ENCODE results near the gene PRM1. TPM values are rescaled to one million over a fixed set of nuclear protein-coding genes. Genes with fewer than 3 reads are reported as not detected.

Gene PRM1
- total RNA-seq, 1 experiment from 2014 or later: not detected

- Mint-ChIP-seq H3K9me3 (ENCODE audit: unreplicated experiment) (no peaks in the 10 kb centered on the region), H3K36me3 (ENCODE audit: insufficient read depth, unreplicated experiment) (peaks cover 53% of the 10 kb centered on the region), H3K27ac (ENCODE audit: unreplicated experiment) (no peak overlapping the region), H3K4me3 (ENCODE audit: unreplicated experiment) (peak overlapping the region; percentile 20), H3K4me1 (ENCODE audit: low read depth, unreplicated experiment) (peaks cover 7% of the 10 kb centered on the region), H3K27me3 (ENCODE audit: insufficient read depth, unreplicated experiment) (no peaks in the 10 kb centered on the region)
- ChIA-PET CTCF (no interaction called here), POLR2A (interaction anchor here (0.6 kb wide), 1 partner anchor 17 kb away, joined by 5 read pairs; no protein-coding TSS in a partner anchor)
- no TSS peak for BruUV-seq (replicated peaks)
- DNase-seq: no peak
- TF ChIP-seq CTCF (IDR thresholded peaks at IDR 0.05; ENCODE audit: insufficient read depth in 1 of 2, low read depth in 1 of 2, low read length in 1 of 2, severe bottlenecking in 1 of 2, unreplicated experiment in 1 of 2): no peak
- H3K9me3 ChIP-seq: no peaks in the 10 kb centered on the region
- no peaks in the 10 kb centered on the region for H3K36me3 ChIP-seq (ENCODE audit: control insufficient read depth, insufficient read depth, low read length)
- intact Hi-C loops (cut with micrococcal nuclease; ENCODE audit: unreplicated experiment): loop anchor here (10.0 kb wide), 1 partner anchor 148 kb away; no protein-coding TSS in a partner anchor
- no peak overlapping the region for H3K4me3 ChIP-seq (ENCODE audit: low read depth, low read length)
- peaks cover 6% of the 10 kb centered on the region for H3K4me1 ChIP-seq
- no peaks in the 10 kb centered on the region for H3K27me3 ChIP-seq (replicated peaks; ENCODE audit: control insufficient read depth, insufficient read depth, low read length)
These were observed 28.6 kb downstream of the PRM1 start for GRCh38 chr16:11252482-11252931.

GRCh38 chr16:11251525-11252481 lies 29.3 kb downstream of the PRM1 start:
- Histone ChIP-seq H3K9me3 (no peaks in the 10 kb centered on the region), H3K36me3 (ENCODE audit: control insufficient read depth, insufficient read depth, low read length) (no peaks in the 10 kb centered on the region), H3K4me3 (ENCODE audit: low read depth, low read length) (no peak overlapping the region), H3K4me1 (no peaks in the 10 kb centered on the region), H3K27me3 (replicated peaks; ENCODE audit: control insufficient read depth, insufficient read depth, low read length) (no peaks in the 10 kb centered on the region)
- peaks cover 7% of the 10 kb centered on the region for H3K4me1 Mint-ChIP-seq (ENCODE audit: low read depth, unreplicated experiment)
- intact Hi-C loops (cut with micrococcal nuclease; ENCODE audit: unreplicated experiment): loop anchor here (10.0 kb wide), 1 partner anchor 147 kb away; no protein-coding TSS in a partner anchor
- H3K27me3 Mint-ChIP-seq (ENCODE audit: insufficient read depth, unreplicated experiment): no peaks in the 10 kb centered on the region
- ChIA-PET CTCF (interaction anchor here (0.6 kb wide), 1 partner anchor 41 kb away, joined by 5 read pairs; no protein-coding TSS in a partner anchor), POLR2A (interaction anchor here (0.6 kb wide), 1 partner anchor 17 kb away, joined by 5 read pairs; no protein-coding TSS in a partner anchor)
- no peak for TF ChIP-seq CTCF (IDR thresholded peaks at IDR 0.05; ENCODE audit: insufficient read depth in 1 of 2, low read depth in 1 of 2, low read length in 1 of 2, severe bottlenecking in 1 of 2, unreplicated experiment in 1 of 2)
- H3K4me3 Mint-ChIP-seq (ENCODE audit: unreplicated experiment): no peak overlapping the region
- H3K27ac Mint-ChIP-seq (ENCODE audit: unreplicated experiment): no peak overlapping the region
- BruUV-seq (replicated peaks): no TSS peak
- no peak for DNase-seq
- peaks cover 46% of the 10 kb centered on the region for H3K36me3 Mint-ChIP-seq (ENCODE audit: insufficient read depth, unreplicated experiment)
- H3K9me3 Mint-ChIP-seq (ENCODE audit: unreplicated experiment): no peaks in the 10 kb centered on the region

GRCh38 chr16:11250786-11251524 lies 30.2 kb downstream of the PRM1 start:
- Mint-ChIP-seq H3K36me3 (ENCODE audit: insufficient read depth, unreplicated experiment) (peaks cover 38% of the 10 kb centered on the region), H3K9me3 (ENCODE audit: unreplicated experiment) (no peaks in the 10 kb centered on the region), H3K4me1 (ENCODE audit: low read depth, unreplicated experiment) (peaks cover 7% of the 10 kb centered on the region), H3K4me3 (ENCODE audit: unreplicated experiment) (no peak overlapping the region), H3K27ac (ENCODE audit: unreplicated experiment) (no peak overlapping the region), H3K27me3 (ENCODE audit: insufficient read depth, unreplicated experiment) (no peaks in the 10 kb centered on the region)
- intact Hi-C loops (cut with micrococcal nuclease; ENCODE audit: unreplicated experiment): loop anchor here (10.0 kb wide), 1 partner anchor 146 kb away; no protein-coding TSS in a partner anchor
- BruUV-seq (replicated peaks): no TSS peak
- H3K4me1 ChIP-seq: no peaks in the 10 kb centered on the region
- no peak overlapping the region for H3K4me3 ChIP-seq (ENCODE audit: low read depth, low read length)
- H3K27me3 ChIP-seq (replicated peaks; ENCODE audit: control insufficient read depth, insufficient read depth, low read length): no peaks in the 10 kb centered on the region
- CTCF ChIA-PET: interaction anchor here (0.6 kb wide), 1 partner anchor 42 kb away, joined by 5 read pairs; no protein-coding TSS in a partner anchor
- no peaks in the 10 kb centered on the region for H3K36me3 ChIP-seq (ENCODE audit: control insufficient read depth, insufficient read depth, low read length)
- DNase-seq: no peak
- H3K9me3 ChIP-seq: no peaks in the 10 kb centered on the region
- POLR2A ChIA-PET: no interaction called here
- TF ChIP-seq CTCF (IDR thresholded peaks at IDR 0.05; ENCODE audit: insufficient read depth in 1 of 2, low read depth in 1 of 2, low read length in 1 of 2, severe bottlenecking in 1 of 2, unreplicated experiment in 1 of 2): no peak
